GM12872 (cell line): ENCODE measurements around the gene CST3.

Experiments used
- CTCF ChIP-seq: IDR thresholded peaks from 3 replicates; pipeline ENCODE4 v1.5.1; 2011; ENCODE audit warnings: low read depth, mild to moderate bottlenecking, low read length, moderate library complexity; ENCODE audit not compliant: insufficient read depth

Gene CST3

GRCh38 chr20:23666698-23667097 lies 28.9 kb upstream of the CST3 start:
- no peak for TF ChIP-seq CTCF

GRCh38 chr20:23666189-23666588 lies 28.4 kb upstream of the CST3 start:
- no peak for TF ChIP-seq CTCF

- no peak for TF ChIP-seq CTCF
Measured at GRCh38 chr20:23664954-23665353, 27.2 kb upstream of the CST3 start.

- no peak for TF ChIP-seq CTCF
Measured at GRCh38 chr20:23663180-23663579, 25.4 kb upstream of the CST3 start.

GRCh38 chr20:23662276-23662870 lies 24.6 kb upstream of the CST3 start:
- TF ChIP-seq CTCF = no peak

- TF ChIP-seq CTCF = no peak
Measured at GRCh38 chr20:23661002-23661429, 23.3 kb upstream of the CST3 start.

GRCh38 chr20:23659989-23660837 lies 22.5 kb upstream of the CST3 start:
- no peak for TF ChIP-seq CTCF
